Astrocyte (in vitro differentiated cells and primary cell): ENCODE measurements around the gene LRRC42. TPM values are rescaled to one million over a fixed set of nuclear protein-coding genes. Genes with fewer than 3 reads are reported as not detected.

Experiments used
- DNase-seq: peaks from one replicate; pipeline ENCODE4 v3.0.0-alpha.2; 2010; ENCODE audit warnings: low read depth
- FAIRE-seq: peaks from 2 replicates; lab custom pipeline; 2011; peaks lifted over from hg19 to GRCh38; lab: Jason Lieb, UNC
- H2AFZ ChIP-seq: 2 replicates; pipeline ENCODE4 v1.6.0; 2012; ENCODE audit warnings: low read depth, low read length, inconsistent platforms
- H3K27ac ChIP-seq: 2 replicates; pipeline ENCODE4 v1.5.1; 2011; ENCODE audit warnings: low read depth, low read length, inconsistent platforms
- H3K27me3 ChIP-seq: 2 replicates; pipeline ENCODE4 v1.6.0; 2011; ENCODE audit warnings: low read length, inconsistent platforms; ENCODE audit not compliant: insufficient read depth
- H3K36me3 ChIP-seq: 2 replicates; pipeline ENCODE4 v1.5.1; 2011; ENCODE audit warnings: low read length, inconsistent platforms; ENCODE audit not compliant: insufficient read depth
- H3K4me1 ChIP-seq: 2 replicates; pipeline ENCODE4 v1.5.1; 2011; ENCODE audit warnings: low read length, inconsistent platforms; ENCODE audit not compliant: insufficient read depth
- H3K4me2 ChIP-seq: 2 replicates; pipeline ENCODE4 v1.6.0; 2012; ENCODE audit warnings: low read length, inconsistent platforms
- H3K4me3 ChIP-seq: 2 replicates; pipeline ENCODE4 v1.5.1; 2011; ENCODE audit warnings: low read depth, mild to moderate bottlenecking, low read length, inconsistent platforms; ENCODE audit not compliant: insufficient read depth
- H3K79me2 ChIP-seq: 2 replicates; pipeline ENCODE4 v1.6.0; 2012; ENCODE audit warnings: mild to moderate bottlenecking, low read length, inconsistent platforms; ENCODE audit not compliant: insufficient read depth
- H3K9ac ChIP-seq: 2 replicates; pipeline ENCODE4 v1.6.0; 2012; ENCODE audit warnings: mild to moderate bottlenecking, low read length, inconsistent platforms
- H3K9me3 ChIP-seq: 2 replicates; pipeline ENCODE4 v1.5.1; 2012; ENCODE audit warnings: low read depth, mild to moderate bottlenecking, low read length, inconsistent platforms; ENCODE audit not compliant: insufficient read depth
- H4K20me1 ChIP-seq: 2 replicates; pipeline ENCODE4 v1.6.0; 2012; ENCODE audit warnings: low read length, inconsistent platforms; ENCODE audit not compliant: insufficient read depth
- H3K27ac Mint-ChIP-seq: one replicate; pipeline ENCODE4 v1.8.0; 2021; ENCODE audit warnings: mild to moderate bottlenecking, mixed read lengths; ENCODE audit not compliant: unreplicated experiment
- H3K27me3 Mint-ChIP-seq: one replicate; pipeline ENCODE4 v1.8.0; 2021; ENCODE audit warnings: low read depth, mixed read lengths; ENCODE audit not compliant: unreplicated experiment
- H3K36me3 Mint-ChIP-seq: one replicate; pipeline ENCODE4 v1.8.0; 2021; ENCODE audit warnings: low read depth, mixed read lengths; ENCODE audit not compliant: unreplicated experiment
- H3K4me1 Mint-ChIP-seq: one replicate; pipeline ENCODE4 v1.8.0; 2021; ENCODE audit warnings: low read depth, mixed read lengths; ENCODE audit not compliant: unreplicated experiment
- H3K4me3 Mint-ChIP-seq: one replicate; pipeline ENCODE4 v1.8.0; 2021; ENCODE audit warnings: mild to moderate bottlenecking, moderate library complexity, mixed read lengths; ENCODE audit not compliant: unreplicated experiment
- H3K9me3 Mint-ChIP-seq: one replicate; pipeline ENCODE4 v1.8.0; 2021; ENCODE audit warnings: mild to moderate bottlenecking, mixed read lengths; ENCODE audit not compliant: unreplicated experiment
- CTCF ChIP-seq: IDR thresholded peaks from 2 replicates; pipeline ENCODE4 v1.5.1; 2011; ENCODE audit warnings: low read depth, mild to moderate bottlenecking, inconsistent platforms, low read length, moderate library complexity; ENCODE audit not compliant: insufficient read depth
- EZH2 ChIP-seq: IDR thresholded peaks from 2 replicates; pipeline ENCODE4 v1.6.1; 2012; ENCODE audit warnings: mild to moderate bottlenecking, low read length, inconsistent platforms; ENCODE audit not compliant: insufficient read depth
- total RNA-seq: library from RNA; stranded (reverse); gene quantifications from 2 replicates; pipeline ENCODE4 v1.2.1, GENCODE V29; 2021

LRRC42 gene
- total RNA-seq, 1 donor from 2014 or later, result 54.6 TPM

GRCh38 chr1:54011316-54012007 lies 65.3 kb downstream of the LRRC42 start:
- H2AFZ ChIP-seq, result no peak overlapping the region
- no peak overlapping the region for H3K4me2 ChIP-seq
- no peak for DNase-seq
- Mint-ChIP-seq H3K27ac (peak overlapping the region; percentile 26), H3K36me3 (no peaks in the 10 kb centered on the region), H3K9me3 (no peaks in the 10 kb centered on the region), H3K4me1 (no peaks in the 10 kb centered on the region), H3K27me3 (peaks cover 60% of the 10 kb centered on the region), H3K4me3 (no peak overlapping the region)
- H3K36me3 ChIP-seq, result no peaks in the 10 kb centered on the region
- no peak for FAIRE-seq
- no peak overlapping the region for H3K27ac ChIP-seq
- H4K20me1 ChIP-seq, result no peaks in the 10 kb centered on the region
- no peak overlapping the region for H3K4me3 ChIP-seq
- H3K4me1 ChIP-seq, result no peaks in the 10 kb centered on the region
- H3K27me3 ChIP-seq, result peaks cover 14% of the 10 kb centered on the region
- TF ChIP-seq CTCF (no peak), EZH2 (no peak)
- H3K79me2 ChIP-seq, result no peaks in the 10 kb centered on the region
- no peak overlapping the region for H3K9ac ChIP-seq
- no peaks in the 10 kb centered on the region for H3K9me3 ChIP-seq

GRCh38 chr1:54012008-54012325 lies 65.8 kb downstream of the LRRC42 start:
- no peaks in the 10 kb centered on the region for H3K4me1 ChIP-seq
- H3K4me2 ChIP-seq, result no peak overlapping the region
- DNase-seq (no peak), FAIRE-seq (no peak)
- Mint-ChIP-seq H3K27me3 (peaks cover 60% of the 10 kb centered on the region), H3K9me3 (no peaks in the 10 kb centered on the region), H3K4me1 (no peaks in the 10 kb centered on the region), H3K36me3 (no peaks in the 10 kb centered on the region), H3K27ac (no peak overlapping the region), H3K4me3 (no peak overlapping the region)
- H3K79me2 ChIP-seq, result no peaks in the 10 kb centered on the region
- no peak overlapping the region for H2AFZ ChIP-seq
- no peaks in the 10 kb centered on the region for H3K36me3 ChIP-seq
- H3K27ac ChIP-seq, result no peak overlapping the region
- no peak overlapping the region for H3K4me3 ChIP-seq
- H3K27me3 ChIP-seq, result peaks cover 14% of the 10 kb centered on the region
- no peak for TF ChIP-seq CTCF
- TF ChIP-seq EZH2, result no peak
- no peaks in the 10 kb centered on the region for H3K9me3 ChIP-seq
- H3K9ac ChIP-seq, result no peak overlapping the region
- H4K20me1 ChIP-seq, result no peaks in the 10 kb centered on the region

- no peaks in the 10 kb centered on the region for H3K4me1 Mint-ChIP-seq
- no peak overlapping the region for H3K27ac ChIP-seq
- H3K9me3 ChIP-seq, result no peaks in the 10 kb centered on the region
- no peak overlapping the region for H3K4me3 Mint-ChIP-seq
- H4K20me1 ChIP-seq, result no peaks in the 10 kb centered on the region
- H3K4me2 ChIP-seq, result no peak overlapping the region
- peaks cover 19% of the 10 kb centered on the region for H3K27me3 ChIP-seq
- no peaks in the 10 kb centered on the region for H3K79me2 ChIP-seq
- H3K27me3 Mint-ChIP-seq, result peaks cover 66% of the 10 kb centered on the region
- no peak overlapping the region for H3K27ac Mint-ChIP-seq
- H3K9me3 Mint-ChIP-seq, result no peaks in the 10 kb centered on the region
- DNase-seq (no peak), FAIRE-seq (no peak)
- H3K4me3 ChIP-seq, result no peak overlapping the region
- H3K9ac ChIP-seq, result no peak overlapping the region
- H3K36me3 Mint-ChIP-seq, result no peaks in the 10 kb centered on the region
- no peak overlapping the region for H2AFZ ChIP-seq
- H3K4me1 ChIP-seq, result no peaks in the 10 kb centered on the region
- no peak for TF ChIP-seq EZH2
- no peak for TF ChIP-seq CTCF
- H3K36me3 ChIP-seq, result no peaks in the 10 kb centered on the region
Observed at GRCh38 chr1:54012863-54013262, 66.7 kb downstream of the LRRC42 start.
